ENCODE measurements around the gene NGDN.

Gene NGDN

GRCh38 chr14:23482823-23483148, 13.3 kb downstream of the NGDN start:
- no peak overlapping the region for H3K4me3 ChIP-seq (ENCODE audit: control insufficient read depth, low read depth, low read length)
- no peak for TF ChIP-seq CTCF (IDR thresholded peaks at IDR 0.05; ENCODE audit: control insufficient read depth, insufficient read depth, low read depth, low read length, missing control alignments)
- DNase-seq (ENCODE audit: low read depth): no peak

- TF ChIP-seq CTCF (IDR thresholded peaks at IDR 0.05; ENCODE audit: control insufficient read depth, insufficient read depth, low read depth, low read length, missing control alignments): peak; percentile 45
- no peak overlapping the region for H3K4me3 ChIP-seq (ENCODE audit: control insufficient read depth, low read depth, low read length)
- DNase-seq (ENCODE audit: low read depth): no peak
Observed at GRCh38 chr14:23483236-23483854, 13.8 kb downstream of the NGDN start.

GRCh38 chr14:23485326-23485725, 15.8 kb downstream of the NGDN start:
- DNase-seq (ENCODE audit: low read depth): no peak
- no peak for TF ChIP-seq CTCF (IDR thresholded peaks at IDR 0.05; ENCODE audit: control insufficient read depth, insufficient read depth, low read depth, low read length, missing control alignments)
- no peak overlapping the region for H3K4me3 ChIP-seq (ENCODE audit: control insufficient read depth, low read depth, low read length)

- no peak overlapping the region for H3K4me3 ChIP-seq (ENCODE audit: control insufficient read depth, low read depth, low read length)
- no peak for DNase-seq (ENCODE audit: low read depth)
- no peak for TF ChIP-seq CTCF (IDR thresholded peaks at IDR 0.05; ENCODE audit: control insufficient read depth, insufficient read depth, low read depth, low read length, missing control alignments)
Observed at GRCh38 chr14:23486036-23486435, 16.5 kb downstream of the NGDN start.

GRCh38 chr14:23487216-23487615, 17.7 kb downstream of the NGDN start:
- H3K4me3 ChIP-seq (ENCODE audit: control insufficient read depth, low read depth, low read length): no peak overlapping the region
- no peak for TF ChIP-seq CTCF (IDR thresholded peaks at IDR 0.05; ENCODE audit: control insufficient read depth, insufficient read depth, low read depth, low read length, missing control alignments)
- DNase-seq (ENCODE audit: low read depth): no peak

- TF ChIP-seq CTCF (IDR thresholded peaks at IDR 0.05; ENCODE audit: control insufficient read depth, insufficient read depth, low read depth, low read length, missing control alignments): no peak
- H3K4me3 ChIP-seq (ENCODE audit: control insufficient read depth, low read depth, low read length): no peak overlapping the region
- no peak for DNase-seq (ENCODE audit: low read depth)
Observed at GRCh38 chr14:23492618-23493272, 23.2 kb downstream of the NGDN start.
